ENCODE data around the gene ATF7IP2. TPM values are rescaled to one million over a fixed set of nuclear protein-coding genes. Genes with fewer than 3 reads are reported as not detected.

ATF7IP2 gene
- polyA plus RNA-seq, 1 donor (not counting 4 experiments of a cell fraction or from before 2014, with no cell fraction given) = 9.8 TPM

DNA sequence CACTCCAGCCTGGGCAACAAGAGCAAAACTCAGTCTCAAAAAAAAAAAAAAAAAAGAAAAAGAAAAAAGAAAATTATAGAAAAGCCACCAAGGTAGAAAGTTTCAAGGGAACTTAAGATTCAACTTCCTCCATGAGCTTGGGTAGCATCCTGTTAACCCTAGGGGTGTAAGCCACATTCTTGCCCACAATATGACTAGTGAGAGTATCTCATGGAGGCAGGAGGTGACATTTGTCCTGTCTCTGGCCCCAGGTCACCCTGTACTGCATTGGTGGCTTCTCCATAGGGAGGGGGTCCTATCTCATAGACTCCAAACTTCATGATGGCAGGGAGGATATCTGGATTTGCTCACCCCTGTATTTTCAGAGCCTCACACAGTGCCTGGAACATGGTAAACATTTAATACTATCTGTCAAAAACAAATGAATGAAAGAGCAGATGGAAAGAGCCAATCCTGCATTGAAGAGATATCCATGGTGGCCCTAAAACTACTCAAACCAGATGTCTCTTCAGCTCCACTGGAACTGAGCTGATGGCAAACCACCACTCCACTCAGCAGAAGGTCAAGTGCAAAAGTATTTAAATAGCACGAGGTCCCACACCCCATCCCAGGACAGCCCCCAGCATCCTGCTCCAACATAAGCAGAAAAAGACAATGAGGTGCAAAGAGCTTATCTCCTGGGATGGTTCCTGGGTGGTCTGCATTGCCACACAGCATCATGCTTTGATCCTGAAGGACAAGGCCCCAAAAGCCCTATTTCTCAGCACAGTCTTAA is 144.2 kb downstream of the ATF7IP2 start:
- H4K20me1 ChIP-seq (ENCODE audit: control insufficient read depth, extremely low read depth, insufficient read depth, low read length) = no peaks in the 10 kb centered on the region
- no peak for TF ChIP-seq EZH2 (IDR thresholded peaks at IDR 0.05; ENCODE audit: low read length)
- TF ChIP-seq, protein P1, sequence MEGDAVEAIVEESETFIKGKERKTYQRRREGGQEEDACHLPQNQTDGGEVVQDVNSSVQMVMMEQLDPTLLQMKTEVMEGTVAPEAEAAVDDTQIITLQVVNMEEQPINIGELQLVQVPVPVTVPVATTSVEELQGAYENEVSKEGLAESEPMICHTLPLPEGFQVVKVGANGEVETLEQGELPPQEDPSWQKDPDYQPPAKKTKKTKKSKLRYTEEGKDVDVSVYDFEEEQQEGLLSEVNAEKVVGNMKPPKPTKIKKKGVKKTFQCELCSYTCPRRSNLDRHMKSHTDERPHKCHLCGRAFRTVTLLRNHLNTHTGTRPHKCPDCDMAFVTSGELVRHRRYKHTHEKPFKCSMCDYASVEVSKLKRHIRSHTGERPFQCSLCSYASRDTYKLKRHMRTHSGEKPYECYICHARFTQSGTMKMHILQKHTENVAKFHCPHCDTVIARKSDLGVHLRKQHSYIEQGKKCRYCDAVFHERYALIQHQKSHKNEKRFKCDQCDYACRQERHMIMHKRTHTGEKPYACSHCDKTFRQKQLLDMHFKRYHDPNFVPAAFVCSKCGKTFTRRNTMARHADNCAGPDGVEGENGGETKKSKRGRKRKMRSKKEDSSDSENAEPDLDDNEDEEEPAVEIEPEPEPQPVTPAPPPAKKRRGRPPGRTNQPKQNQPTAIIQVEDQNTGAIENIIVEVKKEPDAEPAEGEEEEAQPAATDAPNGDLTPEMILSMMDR (optimal IDR thresholded peaks at IDR 0.05 in 1 of 3, IDR thresholded peaks at IDR 0.05 in 1 of 3, conservative IDR thresholded peaks at IDR 0.05 in 1 of 3; ENCODE audit: extremely low read depth in 1 of 3, insufficient read depth in 2 of 3, low read length in 3 of 3) = no peak
- no peak overlapping the region for H2AFZ ChIP-seq (ENCODE audit: control insufficient read depth, low read length)
- no peak overlapping the region for H3K4me3 ChIP-seq (ENCODE audit: control insufficient read depth in 2 of 3, extremely low read depth in 1 of 3, insufficient read depth in 2 of 3, low read depth in 1 of 3, low read length in 3 of 3)
- no peaks in the 10 kb centered on the region for H3K9me1 ChIP-seq (ENCODE audit: control insufficient read depth, extremely low read depth, insufficient read depth, low read length)
- H3K4me1 ChIP-seq (ENCODE audit: control insufficient read depth, extremely low read depth, insufficient read depth, low read length) = no peaks in the 10 kb centered on the region
- dilution Hi-C loops (cut with MboI; ENCODE audit: extremely low pct_ligation_motif_present, low sequenced_read_pairs) = no loop called here
- H3K27ac ChIP-seq (ENCODE audit: control insufficient read depth, insufficient read depth, low read length) = no peak overlapping the region
- DNase-seq (ENCODE audit: low read depth, low spot score) = no peak
- no peaks in the 10 kb centered on the region for H3K27me3 ChIP-seq (ENCODE audit: control insufficient read depth, extremely low read depth, insufficient read depth, low read length)
- H3K9ac ChIP-seq (ENCODE audit: control insufficient read depth, extremely low read depth, insufficient read depth, low read length) = no peak overlapping the region
- no peaks in the 10 kb centered on the region for H3K9me3 ChIP-seq (ENCODE audit: control insufficient read depth, low read depth, low read length)
- peaks cover 0 to 9% of the 10 kb centered on the region in 2 experiments for H3K36me3 ChIP-seq (ENCODE audit: control insufficient read depth in 2 of 2, extremely low read depth in 1 of 2, insufficient read depth in 2 of 2, low read length in 2 of 2)
- H3K4me2 ChIP-seq (ENCODE audit: control insufficient read depth, extremely low read depth, insufficient read depth, low read depth, low read length) = no peak overlapping the region
- FAIRE-seq = no peak
- H3K79me2 ChIP-seq (ENCODE audit: control insufficient read depth, insufficient read depth, low read length) = no peaks in the 10 kb centered on the region

DNA sequence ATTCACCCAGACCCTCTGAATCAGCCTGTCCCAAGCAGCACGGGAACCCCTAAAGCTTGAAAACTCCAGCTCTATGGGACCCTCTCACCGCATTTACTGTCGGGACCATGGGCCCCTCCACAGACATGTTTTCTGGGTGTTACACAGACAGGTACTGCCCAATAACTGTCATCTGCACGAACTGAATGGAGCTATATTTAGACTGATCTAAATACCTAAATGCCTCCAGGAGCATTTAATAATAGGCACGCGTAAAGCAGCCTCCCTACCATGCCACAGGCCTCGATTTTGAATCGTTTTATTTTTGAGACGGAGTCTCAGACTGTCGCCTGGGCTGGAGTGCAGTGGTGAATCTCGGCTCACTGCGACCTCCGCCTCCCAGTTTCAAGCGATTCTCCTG is 144.8 kb downstream of the ATF7IP2 start:
- DNase-seq (ENCODE audit: low read depth, low spot score) (no peak), FAIRE-seq (no peak)
- Histone ChIP-seq H3K79me2 (ENCODE audit: control insufficient read depth, insufficient read depth, low read length) (no peaks in the 10 kb centered on the region), H3K27ac (ENCODE audit: control insufficient read depth, insufficient read depth, low read length) (no peak overlapping the region), H3K9me1 (ENCODE audit: control insufficient read depth, extremely low read depth, insufficient read depth, low read length) (no peaks in the 10 kb centered on the region), H2AFZ (ENCODE audit: control insufficient read depth, low read length) (no peak overlapping the region), H3K4me2 (ENCODE audit: control insufficient read depth, extremely low read depth, insufficient read depth, low read depth, low read length) (no peak overlapping the region), H3K9ac (ENCODE audit: control insufficient read depth, extremely low read depth, insufficient read depth, low read length) (no peak overlapping the region), H3K36me3 (ENCODE audit: control insufficient read depth in 2 of 2, extremely low read depth in 1 of 2, insufficient read depth in 2 of 2, low read length in 2 of 2) (peaks cover 0 to 9% of the 10 kb centered on the region in 2 experiments), H3K4me1 (ENCODE audit: control insufficient read depth, extremely low read depth, insufficient read depth, low read length) (no peaks in the 10 kb centered on the region), H3K9me3 (ENCODE audit: control insufficient read depth, low read depth, low read length) (no peaks in the 10 kb centered on the region), H3K27me3 (ENCODE audit: control insufficient read depth, extremely low read depth, insufficient read depth, low read length) (no peaks in the 10 kb centered on the region), H4K20me1 (ENCODE audit: control insufficient read depth, extremely low read depth, insufficient read depth, low read length) (no peaks in the 10 kb centered on the region), H3K4me3 (ENCODE audit: control insufficient read depth in 2 of 3, extremely low read depth in 1 of 3, insufficient read depth in 2 of 3, low read depth in 1 of 3, low read length in 3 of 3) (no peak overlapping the region)
- dilution Hi-C loops (cut with MboI; ENCODE audit: extremely low pct_ligation_motif_present, low sequenced_read_pairs) = no loop called here
- TF ChIP-seq, protein P1 (optimal IDR thresholded peaks at IDR 0.05 in 1 of 3, IDR thresholded peaks at IDR 0.05 in 1 of 3, conservative IDR thresholded peaks at IDR 0.05 in 1 of 3; ENCODE audit: extremely low read depth in 1 of 3, insufficient read depth in 2 of 3, low read length in 3 of 3) = no peak
- TF ChIP-seq EZH2 (IDR thresholded peaks at IDR 0.05; ENCODE audit: low read length) = no peak

Data from keratinocyte (primary cell).